Fibroblast of mammary gland (primary cell): ENCODE data around the gene NCR3LG1.

ENCODE experiments used
- DNase-seq: peaks from one replicate; pipeline ENCODE4 v3.0.0-alpha.2; 2010; ENCODE audit warnings: low read depth
- H3K4me3 ChIP-seq: 2 replicates; pipeline ENCODE4 v1.5.1; 2011; ENCODE audit warnings: low read depth, mild to moderate bottlenecking, low read length, moderate library complexity; ENCODE audit not compliant: control insufficient read depth
- CTCF ChIP-seq: conservative IDR thresholded peaks from 2 replicates; pipeline ENCODE4 v1.5.1; 2011; ENCODE audit warnings: low read depth, low read length, inconsistent platforms; ENCODE audit not compliant: control insufficient read depth, insufficient read depth

The NCR3LG1 gene

GRCh38 chr11:17396598-17397310 lies 45.2 kb downstream of the NCR3LG1 start:
- no peak for DNase-seq
- TF ChIP-seq CTCF: no peak
- no peak overlapping the region for H3K4me3 ChIP-seq

GRCh38 chr11:17397311-17398002 lies 45.9 kb downstream of the NCR3LG1 start:
- TF ChIP-seq CTCF: no peak

GRCh38 chr11:17399236-17399635 lies 47.6 kb downstream of the NCR3LG1 start:
- no peak overlapping the region for H3K4me3 ChIP-seq
- no peak for TF ChIP-seq CTCF

More at GRCh38 chr11:17397311-17398002, 45.9 kb downstream of the NCR3LG1 start:
- no peak overlapping the region for H3K4me3 ChIP-seq
- no peak for DNase-seq

GRCh38 chr11:17400048-17400775 lies 48.6 kb downstream of the NCR3LG1 start:
- no peak for TF ChIP-seq CTCF
- no peak for DNase-seq
- H3K4me3 ChIP-seq: no peak overlapping the region

More at GRCh38 chr11:17399236-17399635, 47.6 kb downstream of the NCR3LG1 start:
- DNase-seq: no peak

- no peak overlapping the region for H3K4me3 ChIP-seq
- TF ChIP-seq CTCF: no peak
- no peak for DNase-seq
These were observed 49.7 kb downstream of the NCR3LG1 start for GRCh38 chr11:17401316-17401715.

- no peak overlapping the region for H3K4me3 ChIP-seq
- TF ChIP-seq CTCF: no peak
- no peak for DNase-seq
These were observed 50.2 kb downstream of the NCR3LG1 start for GRCh38 chr11:17401841-17402240.
